Measurements from ENCODE around the gene MMP7. TPM values are rescaled to one million over a fixed set of nuclear protein-coding genes. Genes with fewer than 3 reads are reported as not detected.

The MMP7 gene
- total and polyA plus RNA-seq, 8 donors, result 0.37 to 45.1 (median 2.0) TPM; not detected in 3

DNA sequence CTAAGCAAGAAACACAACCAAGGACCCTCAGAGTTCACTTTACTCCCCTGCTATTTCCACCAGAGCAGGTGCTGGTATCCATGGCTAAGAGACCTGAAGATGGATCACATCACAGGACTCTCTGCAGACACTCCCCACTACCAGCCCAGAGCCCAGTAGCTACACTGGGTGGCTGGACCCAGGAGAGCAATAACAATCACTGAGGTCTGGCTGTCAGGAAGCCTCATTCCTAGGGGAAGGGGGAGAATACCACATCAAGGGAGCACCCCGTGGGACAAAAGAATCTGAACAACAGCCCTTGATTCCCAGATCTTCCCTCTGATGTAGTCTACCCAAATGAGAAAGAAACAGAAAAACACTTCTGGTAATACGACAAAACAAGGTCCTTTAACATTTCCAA, 9.0 kb upstream of the MMP7 start:
- no peak for DNase-seq
- Histone ChIP-seq H3K36me3 (no peaks in the 10 kb centered on the region), H3K27ac (no peak overlapping the region), H3K4me3 (no peak overlapping the region), H3K4me1 (no peaks in the 10 kb centered on the region), H3K9me3 (no peaks in the 10 kb centered on the region), H3K27me3 (no peaks in the 10 kb centered on the region)
- 78 to 93% (median 87%) methylated on average over 2 of the region's 2 CpGs for WGBS, 5 donors
- TF ChIP-seq CTCF (IDR thresholded peaks at IDR 0.05), result no peak
- no peak for TF ChIP-seq POLR2AphosphoS5 (IDR thresholded peaks at IDR 0.05)
- TF ChIP-seq POLR2A (IDR thresholded peaks at IDR 0.05), result no peak
- TF ChIP-seq EP300 (IDR thresholded peaks at IDR 0.05), result no peak
- intact Hi-C loops (cut with DNase I; ENCODE audit: low total_unique reads), result no loop called here

GRCh38 chr11:102538932-102539331, 8.4 kb upstream of the MMP7 start:
- Histone ChIP-seq H3K27me3 (no peaks in the 10 kb centered on the region), H3K27ac (no peak overlapping the region), H3K36me3 (no peaks in the 10 kb centered on the region), H3K4me1 (no peaks in the 10 kb centered on the region), H3K4me3 (no peak overlapping the region), H3K9me3 (no peaks in the 10 kb centered on the region)
- intact Hi-C loops (cut with DNase I; ENCODE audit: low total_unique reads), result no loop called here
- no peak for DNase-seq
- 89 to 95% (median 93%) methylated on average over 4 of the region's 4 CpGs for WGBS, 5 donors
- TF ChIP-seq POLR2AphosphoS5 (IDR thresholded peaks at IDR 0.05) (no peak), POLR2A (IDR thresholded peaks at IDR 0.05) (no peak), CTCF (IDR thresholded peaks at IDR 0.05) (no peak), EP300 (IDR thresholded peaks at IDR 0.05) (no peak)

- no peak overlapping the region for H3K4me3 ChIP-seq
- intact Hi-C loops (cut with DNase I; ENCODE audit: low total_unique reads), result no loop called here
- no peak overlapping the region for H3K27ac ChIP-seq
- H3K27me3 ChIP-seq, result no peaks in the 10 kb centered on the region
- TF ChIP-seq CTCF (IDR thresholded peaks at IDR 0.05) (no peak), POLR2A (IDR thresholded peaks at IDR 0.05) (no peak), EP300 (IDR thresholded peaks at IDR 0.05) (no peak), POLR2AphosphoS5 (IDR thresholded peaks at IDR 0.05) (no peak)
- WGBS, 5 donors, result 71 to 81% (median 76%) methylated on average over 6 of the region's 6 CpGs
- H3K36me3 ChIP-seq, result no peaks in the 10 kb centered on the region
- no peak for DNase-seq
- no peaks in the 10 kb centered on the region for H3K4me1 ChIP-seq
- no peaks in the 10 kb centered on the region for H3K9me3 ChIP-seq
Measured at GRCh38 chr11:102534261-102534872, 3.8 kb upstream of the MMP7 start.

GRCh38 chr11:102528618-102529017, 1.9 kb downstream of the MMP7 start:
- Histone ChIP-seq H3K27me3 (no peaks in the 10 kb centered on the region), H3K36me3 (no peaks in the 10 kb centered on the region), H3K27ac (no peak overlapping the region), H3K4me3 (no peak overlapping the region), H3K9me3 (no peaks in the 10 kb centered on the region), H3K4me1 (no peaks in the 10 kb centered on the region)
- intact Hi-C loops (cut with DNase I; ENCODE audit: low total_unique reads), result no loop called here
- TF ChIP-seq EP300 (IDR thresholded peaks at IDR 0.05) (no peak), POLR2A (IDR thresholded peaks at IDR 0.05) (no peak), POLR2AphosphoS5 (IDR thresholded peaks at IDR 0.05) (no peak), CTCF (IDR thresholded peaks at IDR 0.05) (no peak)
- no peak for DNase-seq
